GM19395 (cell line): ENCODE measurements around the gene PROM1.

Source experiments
- ATAC-seq: cut with Tn5 transposase; IDR thresholded peaks from one replicate; pipeline ENCODE4 v1.9.1; 2021; ENCODE audit warnings: mild to moderate bottlenecking, moderate library complexity; ENCODE audit not compliant: unreplicated experiment

The PROM1 gene

GRCh38 chr4:15995826-15996225, 88.0 kb downstream of the PROM1 start:
- no peak for ATAC-seq

DNA sequence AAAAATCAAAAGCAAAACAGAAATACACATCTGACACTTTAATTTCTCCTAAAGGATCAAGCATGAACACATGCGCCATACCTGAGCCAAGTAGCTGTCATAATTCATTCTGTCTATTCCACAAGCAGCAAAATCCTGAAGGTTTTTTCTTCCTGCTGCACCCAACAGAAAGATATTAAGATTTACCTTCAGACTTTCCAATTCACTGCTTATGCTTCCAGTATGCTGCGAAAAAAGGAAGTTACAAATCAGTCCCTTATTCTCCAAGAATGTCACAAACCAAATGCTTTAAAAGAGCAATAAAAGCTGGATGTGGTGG, 91.7 kb downstream of the PROM1 start:
- ATAC-seq, result no peak

DNA sequence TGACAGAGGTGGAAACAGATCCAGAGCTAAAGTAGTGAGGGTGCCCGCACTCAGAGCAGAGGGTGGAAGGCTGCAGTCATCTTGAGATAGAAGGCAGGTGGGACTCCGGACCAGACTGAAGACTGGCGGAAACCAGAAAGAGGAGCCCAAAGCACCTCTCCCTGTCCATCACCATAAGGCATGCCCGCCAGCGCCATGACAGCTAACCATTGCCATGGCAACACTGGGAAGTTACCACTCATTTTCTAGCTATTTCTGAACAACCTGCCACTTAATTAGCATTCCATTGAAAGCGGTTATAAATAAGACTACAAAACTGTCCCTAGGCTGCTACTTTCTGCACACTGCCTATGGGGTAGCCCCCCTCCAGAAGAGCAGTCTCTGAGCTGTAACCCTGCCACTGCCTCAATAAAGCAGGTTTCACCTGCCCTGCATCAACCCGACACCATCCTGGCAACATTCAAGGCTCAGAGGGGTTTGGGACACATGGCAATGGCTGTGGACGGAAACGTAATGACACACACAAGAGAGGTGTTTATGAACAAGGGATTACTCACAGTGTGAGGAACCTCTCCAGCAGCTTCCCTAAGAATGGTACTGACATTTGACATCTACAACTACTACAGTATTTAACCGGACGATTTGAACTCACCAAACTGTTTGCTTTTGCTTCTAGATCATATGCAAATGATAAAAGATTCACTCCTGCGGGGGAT, 93.1 kb downstream of the PROM1 start:
- ATAC-seq, result no peak

- ATAC-seq, result no peak
Observed at GRCh38 chr4:15989424-15989823, 94.4 kb downstream of the PROM1 start.

- ATAC-seq, result no peak
Observed at GRCh38 chr4:15988222-15988621, 95.6 kb downstream of the PROM1 start.

DNA sequence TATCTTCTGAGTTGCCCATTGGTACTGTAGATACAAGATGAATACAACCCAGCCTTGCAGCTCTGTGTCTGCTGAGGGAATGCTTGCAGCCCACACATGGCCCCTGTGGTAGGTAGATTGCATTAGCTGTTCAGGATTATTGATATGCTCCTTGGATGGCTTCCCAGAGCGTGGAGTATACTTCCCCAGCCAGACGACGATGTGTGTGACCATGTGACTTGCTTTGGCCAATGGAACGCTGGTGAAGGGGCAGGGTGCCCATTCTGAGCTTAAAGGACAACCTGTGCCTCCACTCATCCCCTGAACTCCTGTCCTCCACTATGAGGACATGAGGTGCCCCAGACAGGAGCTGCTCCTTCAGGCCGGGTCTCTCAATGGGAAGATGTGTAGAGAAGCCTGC, 96.9 kb downstream of the PROM1 start:
- no peak for ATAC-seq

GRCh38 chr4:15983610-15984009, 100.2 kb downstream of the PROM1 start:
- no peak for ATAC-seq

DNA sequence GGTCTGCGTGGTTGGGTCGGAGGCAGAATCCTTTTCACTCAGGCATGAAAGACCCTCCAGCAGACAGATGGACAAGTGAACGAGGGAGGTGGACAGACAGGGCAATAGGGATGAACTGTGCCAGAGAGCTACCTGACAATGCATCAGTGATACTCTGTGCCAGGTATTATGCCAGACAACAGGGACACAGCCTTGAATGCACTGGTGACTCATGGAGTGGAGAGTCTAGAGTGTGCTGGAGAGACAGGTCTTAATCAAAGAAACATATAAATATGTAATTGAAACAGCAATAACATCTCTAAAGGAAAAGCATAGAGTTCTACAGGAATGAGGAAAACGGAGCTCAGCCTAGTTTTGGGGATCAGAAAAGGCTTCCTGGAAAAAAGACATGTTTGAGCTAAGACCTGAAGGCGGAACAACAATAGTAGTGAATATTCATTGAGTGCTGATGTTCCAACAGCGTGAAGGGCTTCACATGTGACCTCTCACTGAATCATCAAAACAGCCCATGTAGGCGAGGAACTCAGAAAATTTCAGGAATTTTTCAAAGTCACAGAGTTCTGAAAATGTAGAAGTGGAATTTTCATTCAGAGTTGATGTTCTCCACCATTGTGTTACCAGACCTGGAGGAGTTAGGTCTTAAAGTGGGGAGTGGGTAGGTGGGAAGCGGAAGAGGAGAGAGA, 100.8 kb downstream of the PROM1 start:
- no peak for ATAC-seq

GRCh38 chr4:15976456-15977447, 107.1 kb downstream of the PROM1 start:
- ATAC-seq, result no peak

DNA sequence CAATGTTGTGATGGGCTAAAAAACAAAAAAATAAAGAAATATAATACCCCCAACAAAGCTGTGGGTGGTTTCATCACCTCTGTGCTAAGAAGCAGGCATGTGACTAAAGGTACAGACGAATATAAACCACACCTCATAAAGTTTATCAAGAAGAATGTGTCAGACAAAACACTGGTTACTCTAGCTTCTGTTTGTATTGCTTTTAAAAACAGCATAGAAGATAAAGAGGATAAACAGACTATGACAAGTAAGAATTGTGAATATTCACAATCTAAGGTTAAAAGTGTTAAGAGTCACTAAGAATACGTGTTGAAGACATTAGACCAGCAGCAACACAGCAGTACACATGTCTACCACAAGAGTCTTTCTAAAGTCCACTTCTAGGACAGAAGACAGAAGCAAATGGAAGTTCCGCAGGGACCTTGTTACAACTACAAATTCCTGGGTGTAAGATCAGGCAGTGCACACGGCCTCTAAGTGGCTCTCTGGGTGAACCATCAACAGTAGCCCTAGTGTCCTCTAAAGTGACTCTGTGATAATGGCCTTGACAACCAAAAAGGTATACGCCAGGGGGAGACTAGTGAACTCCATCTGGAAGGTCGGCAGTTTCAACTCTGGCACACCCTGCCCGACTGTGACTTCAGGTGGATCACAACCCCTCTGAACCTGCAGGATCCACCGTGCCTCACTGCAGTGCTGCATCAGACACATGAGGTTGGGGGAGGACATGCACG, 112.6 kb downstream of the PROM1 start:
- ATAC-seq, result no peak

DNA sequence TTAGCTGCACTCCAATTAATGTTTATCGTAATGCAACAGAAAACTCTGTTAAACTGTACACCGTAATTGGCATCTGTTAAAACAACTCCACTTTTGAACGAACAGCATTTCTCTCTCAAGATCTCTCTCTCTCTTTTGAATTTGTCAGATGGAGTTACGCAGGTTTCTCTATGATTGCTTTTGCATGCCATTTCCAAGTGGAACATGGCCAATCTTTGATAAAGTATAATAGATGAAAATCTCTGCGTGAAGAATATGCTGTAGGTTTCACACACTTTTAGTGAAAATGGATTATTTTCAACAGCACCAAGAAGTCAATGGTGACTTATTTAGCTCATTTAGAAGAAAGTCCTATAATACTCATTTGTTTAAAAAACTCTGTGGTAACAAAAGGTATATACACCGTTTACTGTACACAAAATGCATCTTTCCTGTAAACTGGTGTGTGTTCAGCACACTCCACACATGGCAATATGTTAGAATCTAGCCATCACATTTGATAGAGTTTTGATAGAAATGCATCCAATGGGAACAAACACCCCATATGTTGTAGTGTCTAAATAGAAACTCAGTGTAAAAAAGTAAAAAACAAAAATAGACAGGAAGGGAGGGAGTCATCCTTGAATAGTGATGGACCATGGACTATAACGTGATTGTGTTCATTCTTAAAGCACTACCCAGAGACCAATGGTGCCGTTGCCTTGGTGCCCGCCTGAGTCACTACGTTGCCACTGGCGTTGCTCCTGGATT, 115.1 kb downstream of the PROM1 start:
- ATAC-seq, result no peak

DNA sequence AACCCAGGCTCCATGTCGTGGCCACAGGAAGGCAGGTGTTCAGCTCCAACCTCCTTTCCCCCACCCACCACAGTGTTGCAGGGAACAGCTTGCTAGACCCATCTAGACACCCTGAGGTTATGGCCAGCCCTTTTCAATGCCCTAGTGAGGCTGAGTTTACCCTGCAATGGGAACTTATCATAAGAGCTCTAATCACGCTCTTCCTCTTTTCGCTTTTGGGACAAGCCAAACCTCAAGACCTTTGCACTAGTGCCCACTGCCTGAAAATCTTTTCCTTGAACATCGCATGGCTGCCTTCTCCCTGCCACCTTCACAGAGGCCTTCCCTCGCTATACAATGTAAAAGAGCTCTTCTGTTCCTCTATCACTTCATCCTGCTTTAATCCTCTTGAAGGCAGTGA, 118.5 kb downstream of the PROM1 start:
- no peak for ATAC-seq

DNA sequence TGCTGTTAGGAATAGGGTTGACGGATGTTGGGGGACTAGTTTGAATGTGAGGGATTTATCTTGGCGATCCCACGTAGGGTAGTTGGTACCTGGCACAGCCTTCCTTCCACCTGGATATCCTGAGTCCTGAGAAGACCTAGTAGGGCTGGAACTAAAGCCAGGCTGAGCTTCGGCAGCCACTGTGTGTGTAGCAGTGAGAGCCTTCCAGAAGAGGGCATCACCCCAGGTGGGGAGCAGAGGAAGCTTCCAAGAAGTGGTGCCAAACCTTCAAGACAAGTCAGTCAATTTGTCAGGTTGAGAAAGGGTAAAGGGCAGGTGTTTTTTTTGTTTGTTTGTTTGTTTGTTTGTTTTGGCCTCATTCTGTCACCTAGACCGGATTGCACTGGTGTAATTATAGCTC, 119.7 kb downstream of the PROM1 start:
- ATAC-seq, result no peak

GRCh38 chr4:15963576-15963975, 120.2 kb downstream of the PROM1 start:
- peak; percentile 89 for ATAC-seq

- peak; percentile 52 for ATAC-seq
Observed at GRCh38 chr4:15963001-15963451, 120.8 kb downstream of the PROM1 start, which contains the start of gene FGFBP2. TSS of gene FGFBP2 (minus strand) at chr4:15963175. CDS start at chr4:15963129, 46 bp downstream.

DNA sequence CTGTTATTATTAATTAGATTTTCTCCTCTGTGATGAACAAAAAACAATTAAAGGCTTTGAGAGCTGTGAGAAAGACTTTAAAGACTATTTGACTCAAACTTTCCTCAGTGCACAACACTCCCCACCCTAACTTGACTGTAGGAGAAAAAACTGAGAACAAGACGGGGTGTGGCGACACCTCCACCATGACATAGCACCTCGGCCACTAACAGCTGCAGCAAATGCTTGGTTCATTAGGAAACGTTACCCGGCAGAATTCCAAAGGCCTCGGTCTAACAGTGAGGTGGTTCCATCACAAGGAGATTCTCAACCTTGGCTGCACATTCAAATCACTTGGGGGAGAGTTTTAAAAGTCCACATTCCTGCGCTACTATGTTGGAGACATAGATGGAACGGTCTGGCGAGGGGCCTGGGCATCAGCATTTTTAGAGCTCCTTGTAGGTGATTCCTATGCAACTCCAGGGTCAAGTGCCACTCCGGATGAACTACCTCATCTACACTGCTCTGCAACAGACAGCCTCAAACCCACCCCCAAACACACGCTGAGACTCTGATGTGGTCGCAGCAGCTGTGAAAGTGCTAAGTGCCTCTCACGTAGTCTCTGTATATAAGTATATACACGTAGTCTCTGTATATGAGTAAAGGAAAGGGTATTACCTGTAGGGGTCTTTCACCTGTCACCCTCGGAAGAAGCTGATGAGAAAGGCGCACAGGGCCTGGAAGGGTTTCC, 121.9 kb downstream of the PROM1 start:
- ATAC-seq, result no peak

DNA sequence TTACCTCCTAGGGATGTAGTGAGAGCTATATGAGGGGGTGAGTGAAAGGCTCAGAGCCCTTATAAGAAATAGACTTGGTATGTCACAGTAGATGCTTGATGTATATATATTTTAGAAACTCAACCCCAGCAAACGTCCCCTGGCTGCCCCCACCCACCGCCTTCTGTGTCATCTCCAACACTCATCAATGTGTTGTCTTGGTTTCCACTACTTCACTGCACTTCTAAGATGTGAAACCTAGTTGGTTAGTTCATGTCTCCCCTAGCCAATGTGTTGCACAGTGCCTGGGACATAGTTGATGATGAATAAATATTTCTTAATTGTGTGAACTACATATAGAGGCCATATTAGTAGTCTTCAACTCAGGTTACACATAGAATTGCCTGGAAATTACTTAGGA, 125.3 kb downstream of the PROM1 start:
- no peak for ATAC-seq

- peak; percentile 96 for ATAC-seq
Observed at GRCh38 chr4:15956179-15956850, 127.5 kb downstream of the PROM1 start.

- no peak for ATAC-seq
Observed at GRCh38 chr4:15955670-15956069, 128.2 kb downstream of the PROM1 start.
